Activated naive CD8-positive, alpha-beta T cell treated with anti-CD3 and anti-CD28 coated beads for 36 hours (primary cell): ENCODE results near the gene DGKZ. TPM values are rescaled to one million over a fixed set of nuclear protein-coding genes. Genes with fewer than 3 reads are reported as not detected.

Experiments
- DNase-seq: peaks from one replicate; pipeline ENCODE4 v3.0.0; 2021
- H3K27ac Mint-ChIP-seq: one replicate; pipeline ENCODE4 v1.8.0; 2022; ENCODE audit warnings: mild to moderate bottlenecking, moderate library complexity, mixed read lengths
- H3K27me3 Mint-ChIP-seq: one replicate; pipeline ENCODE4 v1.8.0; 2022; ENCODE audit warnings: mild to moderate bottlenecking, mixed read lengths
- H3K36me3 Mint-ChIP-seq: one replicate; pipeline ENCODE4 v1.8.0; 2021; ENCODE audit warnings: mild to moderate bottlenecking, mixed read lengths
- H3K4me1 Mint-ChIP-seq: one replicate; pipeline ENCODE4 v1.8.0; 2021; ENCODE audit warnings: mixed read lengths
- H3K4me3 Mint-ChIP-seq: one replicate; pipeline ENCODE4 v1.8.0; 2022; ENCODE audit warnings: mild to moderate bottlenecking, moderate library complexity, mixed read lengths
- H3K9me3 Mint-ChIP-seq: one replicate; pipeline ENCODE4 v1.8.0; 2022; ENCODE audit warnings: mixed read lengths
- total RNA-seq, 2 experiments: library from RNA; stranded (reverse); gene quantifications; one replicate each; pipeline ENCODE4 v1.2.3, GENCODE V29; 2021

DGKZ gene
- total RNA-seq, 2 experiments from 2014 or later: 100.0 to 101 TPM

GRCh38 chr11:46334211-46334610, 13.1 kb upstream of the DGKZ start:
- H3K4me1 Mint-ChIP-seq: peaks cover 63% of the 10 kb centered on the region

GRCh38 chr11:46335271-46335670, 12.0 kb upstream of the DGKZ start:
- Mint-ChIP-seq H3K4me3 (no peak overlapping the region), H3K27ac (no peak overlapping the region), H3K27me3 (no peaks in the 10 kb centered on the region), H3K36me3 (no peaks in the 10 kb centered on the region), H3K9me3 (no peaks in the 10 kb centered on the region), H3K4me1 (peaks cover 54% of the 10 kb centered on the region)
- no peak for DNase-seq

More at GRCh38 chr11:46334211-46334610, 13.1 kb upstream of the DGKZ start:
- H3K9me3 Mint-ChIP-seq: no peaks in the 10 kb centered on the region
- H3K36me3 Mint-ChIP-seq: no peaks in the 10 kb centered on the region
- H3K27ac Mint-ChIP-seq: no peak overlapping the region
- no peak overlapping the region for H3K4me3 Mint-ChIP-seq
- H3K27me3 Mint-ChIP-seq: no peaks in the 10 kb centered on the region
- DNase-seq: no peak

GRCh38 chr11:46335890-46336562, 11.2 kb upstream of the DGKZ start:
- H3K9me3 Mint-ChIP-seq: no peaks in the 10 kb centered on the region
- no peak overlapping the region for H3K4me3 Mint-ChIP-seq
- H3K27me3 Mint-ChIP-seq: no peaks in the 10 kb centered on the region
- H3K27ac Mint-ChIP-seq: no peak overlapping the region
- no peaks in the 10 kb centered on the region for H3K36me3 Mint-ChIP-seq
- peaks cover 47% of the 10 kb centered on the region for H3K4me1 Mint-ChIP-seq
- DNase-seq: no peak

- Mint-ChIP-seq H3K27ac (no peak overlapping the region), H3K4me1 (peaks cover 46% of the 10 kb centered on the region), H3K9me3 (no peaks in the 10 kb centered on the region), H3K27me3 (no peaks in the 10 kb centered on the region), H3K4me3 (no peak overlapping the region), H3K36me3 (no peaks in the 10 kb centered on the region)
- no peak for DNase-seq
Observed at GRCh38 chr11:46336563-46337180, 10.6 kb upstream of the DGKZ start.

GRCh38 chr11:46337626-46338345, 9.5 kb upstream of the DGKZ start:
- Mint-ChIP-seq H3K4me1 (peaks cover 47% of the 10 kb centered on the region), H3K4me3 (no peak overlapping the region), H3K27ac (no peak overlapping the region), H3K27me3 (no peaks in the 10 kb centered on the region), H3K36me3 (no peaks in the 10 kb centered on the region), H3K9me3 (no peaks in the 10 kb centered on the region)
- no peak for DNase-seq

- Mint-ChIP-seq H3K9me3 (no peaks in the 10 kb centered on the region), H3K4me3 (no peak overlapping the region), H3K27ac (peak overlapping the region; percentile 25), H3K36me3 (no peaks in the 10 kb centered on the region), H3K27me3 (no peaks in the 10 kb centered on the region), H3K4me1 (peaks cover 48% of the 10 kb centered on the region)
- no peak for DNase-seq
Observed at GRCh38 chr11:46338636-46338987, 8.7 kb upstream of the DGKZ start.

- H3K4me1 Mint-ChIP-seq: peaks cover 44% of the 10 kb centered on the region
- no peak overlapping the region for H3K4me3 Mint-ChIP-seq
- H3K27ac Mint-ChIP-seq: peak overlapping the region; percentile 25
- no peaks in the 10 kb centered on the region for H3K36me3 Mint-ChIP-seq
- DNase-seq: no peak
- no peaks in the 10 kb centered on the region for H3K9me3 Mint-ChIP-seq
- no peaks in the 10 kb centered on the region for H3K27me3 Mint-ChIP-seq
Observed at GRCh38 chr11:46338988-46339666, 8.1 kb upstream of the DGKZ start.

- Mint-ChIP-seq H3K4me1 (peaks cover 39% of the 10 kb centered on the region), H3K27ac (no peak overlapping the region), H3K36me3 (no peaks in the 10 kb centered on the region), H3K4me3 (no peak overlapping the region), H3K27me3 (no peaks in the 10 kb centered on the region), H3K9me3 (no peaks in the 10 kb centered on the region)
- no peak for DNase-seq
Observed at GRCh38 chr11:46339816-46340215, 7.4 kb upstream of the DGKZ start.

GRCh38 chr11:46341454-46341853, 5.8 kb upstream of the DGKZ start:
- Mint-ChIP-seq H3K36me3 (no peaks in the 10 kb centered on the region), H3K9me3 (no peaks in the 10 kb centered on the region), H3K4me1 (peaks cover 46% of the 10 kb centered on the region), H3K27me3 (no peaks in the 10 kb centered on the region), H3K4me3 (no peak overlapping the region), H3K27ac (peak overlapping the region; percentile 1)
- no peak for DNase-seq

- H3K27me3 Mint-ChIP-seq: no peaks in the 10 kb centered on the region
- no peaks in the 10 kb centered on the region for H3K36me3 Mint-ChIP-seq
- peaks cover 52% of the 10 kb centered on the region for H3K4me1 Mint-ChIP-seq
- DNase-seq: no peak
- H3K4me3 Mint-ChIP-seq: no peak overlapping the region
- H3K9me3 Mint-ChIP-seq: no peaks in the 10 kb centered on the region
- peak overlapping the region; percentile 51 for H3K27ac Mint-ChIP-seq
Observed at GRCh38 chr11:46342239-46342638, 5.0 kb upstream of the DGKZ start.

- Mint-ChIP-seq H3K36me3 (no peaks in the 10 kb centered on the region), H3K4me3 (no peak overlapping the region), H3K27me3 (no peaks in the 10 kb centered on the region), H3K27ac (no peak overlapping the region), H3K4me1 (peaks cover 48% of the 10 kb centered on the region), H3K9me3 (no peaks in the 10 kb centered on the region)
- DNase-seq: no peak
Observed at GRCh38 chr11:46343520-46343919, 3.7 kb upstream of the DGKZ start.

- Mint-ChIP-seq H3K4me1 (peaks cover 57% of the 10 kb centered on the region), H3K4me3 (peak overlapping the region; percentile 78), H3K36me3 (peaks cover 7% of the 10 kb centered on the region), H3K27ac (peak overlapping the region; percentile 69), H3K27me3 (no peaks in the 10 kb centered on the region), H3K9me3 (no peaks in the 10 kb centered on the region)
- no peak for DNase-seq
Observed at GRCh38 chr11:46345131-46345597, 2.1 kb upstream of the DGKZ start.

- peak overlapping the region; percentile 66 for H3K27ac Mint-ChIP-seq
- peak overlapping the region; percentile 78 for H3K4me3 Mint-ChIP-seq
- peaks cover 62% of the 10 kb centered on the region for H3K4me1 Mint-ChIP-seq
- peaks cover 7% of the 10 kb centered on the region for H3K36me3 Mint-ChIP-seq
- no peaks in the 10 kb centered on the region for H3K27me3 Mint-ChIP-seq
- no peaks in the 10 kb centered on the region for H3K9me3 Mint-ChIP-seq
- DNase-seq: peak; percentile 47
Observed at GRCh38 chr11:46345881-46346484, 1.3 kb upstream of the DGKZ start.

- Mint-ChIP-seq H3K9me3 (no peaks in the 10 kb centered on the region), H3K4me3 (peak overlapping the region; percentile 90), H3K27ac (peak overlapping the region; percentile 87), H3K4me1 (peaks cover 60% of the 10 kb centered on the region), H3K36me3 (peaks cover 10% of the 10 kb centered on the region), H3K27me3 (no peaks in the 10 kb centered on the region)
- DNase-seq: no peak
Observed at GRCh38 chr11:46347637-46348311, 511 bp downstream of the DGKZ start.
